ENCODE results near the gene NDUFAF8.

NDUFAF8 gene

GRCh38 chr17:81254955-81255717 is 16.0 kb downstream of the NDUFAF8 start:
- DNase-seq, result peak; percentile 82

GRCh38 chr17:81256616-81257015 is 17.5 kb downstream of the NDUFAF8 start:
- no peak for DNase-seq

GRCh38 chr17:81257533-81257932 is 18.4 kb downstream of the NDUFAF8 start:
- DNase-seq, result no peak

GRCh38 chr17:81258292-81258691 is 19.2 kb downstream of the NDUFAF8 start:
- DNase-seq, result no peak

DNA sequence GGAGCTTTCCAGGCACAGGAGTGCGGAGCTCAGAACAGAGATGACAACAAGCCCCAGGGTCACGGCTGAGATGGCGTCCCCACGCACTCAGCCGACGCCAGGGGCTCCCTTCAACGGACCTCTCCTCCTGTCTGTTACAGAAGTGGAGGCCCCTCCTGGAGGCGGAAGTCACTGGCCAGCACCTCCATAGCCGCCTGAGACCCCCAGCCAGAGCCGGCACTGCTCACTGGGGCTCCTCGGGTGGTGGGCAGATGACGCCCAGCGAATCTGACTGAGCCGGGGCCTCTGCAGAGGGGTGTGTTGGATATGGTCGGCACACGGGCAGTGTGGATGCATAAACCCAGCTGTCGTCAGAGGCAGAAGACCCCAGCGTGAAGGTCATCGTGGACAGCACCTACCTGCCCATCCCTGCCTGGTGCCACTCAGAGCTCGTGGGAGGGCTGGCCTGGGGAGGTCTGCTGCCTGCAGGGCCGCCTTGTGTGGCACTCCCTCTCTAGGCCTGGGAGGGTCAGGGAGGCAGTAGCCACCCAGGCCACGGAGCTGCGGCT is 20.0 kb downstream of the NDUFAF8 start:
- no peak for DNase-seq

GRCh38 chr17:81260171-81260570 is 21.1 kb downstream of the NDUFAF8 start:
- DNase-seq, result no peak

DNA sequence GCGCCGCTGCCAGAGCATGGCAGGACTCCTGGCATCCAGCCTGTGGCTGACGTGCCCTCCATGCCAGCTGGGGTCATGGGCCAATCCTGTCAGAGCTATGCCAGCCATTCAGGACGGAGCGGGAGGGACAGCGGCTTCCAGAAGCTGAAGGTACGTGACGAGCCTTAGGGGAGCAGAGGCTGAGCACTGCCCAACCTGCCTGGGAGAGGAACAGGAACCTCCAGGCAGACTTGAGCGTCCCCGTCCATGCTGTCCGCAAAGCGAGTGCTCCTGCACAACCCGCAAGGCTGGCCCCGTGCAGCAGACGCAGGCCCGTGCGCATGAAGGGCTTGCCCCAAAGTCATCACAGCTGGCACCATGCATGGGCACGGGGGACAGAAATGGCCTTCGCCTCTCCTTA is 21.5 kb downstream of the NDUFAF8 start:
- no peak for DNase-seq

- no peak for DNase-seq
Measured at GRCh38 chr17:81261096-81261495, 22.0 kb downstream of the NDUFAF8 start.

- DNase-seq, result no peak
Measured at GRCh38 chr17:81261582-81262336, 22.6 kb downstream of the NDUFAF8 start.

- DNase-seq, result no peak
Measured at GRCh38 chr17:81263371-81264181, 24.5 kb downstream of the NDUFAF8 start.

- no peak for DNase-seq
Measured at GRCh38 chr17:81264640-81265039, 25.5 kb downstream of the NDUFAF8 start.

DNA sequence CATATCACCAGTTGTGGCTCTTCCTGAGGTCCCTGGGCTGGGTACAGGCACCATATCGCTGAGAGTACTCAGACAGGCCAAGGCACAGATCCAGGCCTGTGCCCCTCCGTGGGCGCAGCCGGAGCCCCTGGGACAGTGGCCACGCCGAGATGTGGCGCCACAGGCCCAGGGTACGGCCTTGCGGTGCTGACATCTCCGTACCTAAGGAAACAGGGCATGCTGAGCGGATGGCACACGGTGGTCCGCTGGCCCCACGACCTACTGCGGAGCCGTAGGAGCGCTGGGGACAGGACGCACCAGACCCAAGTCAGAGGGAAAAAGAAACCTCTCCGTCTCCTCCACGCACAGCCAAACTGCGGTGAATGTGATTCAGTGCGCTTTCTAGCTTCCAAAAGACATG is 26.5 kb downstream of the NDUFAF8 start:
- DNase-seq, result no peak

DNA sequence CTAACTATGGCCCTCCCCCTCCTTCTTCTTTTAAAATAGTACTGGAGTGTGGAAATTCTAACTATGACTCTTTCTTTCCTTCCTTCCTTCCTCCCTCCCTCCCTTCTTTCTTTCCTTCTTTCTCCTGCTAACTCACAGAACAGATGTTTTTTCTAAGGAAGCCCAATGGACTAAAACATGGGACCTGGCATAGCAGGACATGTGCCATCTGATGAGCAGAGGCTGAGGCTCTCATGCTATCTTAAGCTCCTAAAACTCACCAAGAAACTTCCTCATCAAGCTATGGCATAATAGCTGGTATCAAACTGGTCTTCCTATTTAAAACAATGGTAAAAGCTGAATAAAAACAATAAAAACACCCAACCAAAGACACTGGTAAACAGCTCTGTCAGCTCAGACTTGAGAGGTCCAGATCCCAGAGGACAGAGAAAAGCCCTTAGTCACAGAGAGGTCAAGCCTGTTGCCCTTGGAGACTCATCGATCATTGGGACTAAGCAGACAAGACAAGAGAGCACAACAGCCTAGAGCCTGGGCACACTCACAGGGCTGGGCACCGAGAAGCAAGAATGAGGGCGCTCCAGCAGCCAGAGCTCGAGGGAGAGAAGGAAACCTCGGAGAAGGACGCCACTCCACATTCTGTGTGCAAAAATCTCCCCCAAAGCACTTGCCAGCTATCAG is 28.4 kb downstream of the NDUFAF8 start:
- no peak for DNase-seq

DNA sequence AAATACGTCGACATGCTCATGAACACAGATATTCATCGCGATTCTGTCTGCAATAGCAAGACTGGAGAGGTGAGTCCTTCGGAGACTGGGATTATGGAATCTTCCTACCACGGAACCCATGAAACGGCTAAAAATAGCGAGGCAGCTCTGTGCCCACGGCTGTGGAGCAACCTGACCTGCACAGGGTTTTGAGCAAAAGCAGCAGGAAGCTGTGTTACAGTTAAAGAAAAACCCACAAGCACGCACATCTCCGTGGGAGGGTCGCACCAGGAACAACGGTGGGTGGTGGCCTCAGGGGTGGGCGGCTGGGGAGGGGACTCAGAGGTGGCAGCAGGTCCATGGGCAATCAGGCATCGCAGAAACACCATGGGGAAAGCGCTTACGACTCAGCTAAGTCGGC is 31.2 kb downstream of the NDUFAF8 start:
- no peak for DNase-seq

GRCh38 chr17:81271226-81271625 is 32.1 kb downstream of the NDUFAF8 start:
- DNase-seq, result no peak

- DNase-seq, result no peak
Measured at GRCh38 chr17:81272616-81273015, 33.5 kb downstream of the NDUFAF8 start.

GRCh38 chr17:81273698-81274470 is 34.8 kb downstream of the NDUFAF8 start:
- DNase-seq, result no peak

GRCh38 chr17:81274471-81274855 is 35.3 kb downstream of the NDUFAF8 start:
- DNase-seq, result no peak

- DNase-seq, result no peak
Measured at GRCh38 chr17:81276781-81277180, 37.7 kb downstream of the NDUFAF8 start.

- no peak for DNase-seq
Measured at GRCh38 chr17:81277421-81277820, 38.3 kb downstream of the NDUFAF8 start.

DNA sequence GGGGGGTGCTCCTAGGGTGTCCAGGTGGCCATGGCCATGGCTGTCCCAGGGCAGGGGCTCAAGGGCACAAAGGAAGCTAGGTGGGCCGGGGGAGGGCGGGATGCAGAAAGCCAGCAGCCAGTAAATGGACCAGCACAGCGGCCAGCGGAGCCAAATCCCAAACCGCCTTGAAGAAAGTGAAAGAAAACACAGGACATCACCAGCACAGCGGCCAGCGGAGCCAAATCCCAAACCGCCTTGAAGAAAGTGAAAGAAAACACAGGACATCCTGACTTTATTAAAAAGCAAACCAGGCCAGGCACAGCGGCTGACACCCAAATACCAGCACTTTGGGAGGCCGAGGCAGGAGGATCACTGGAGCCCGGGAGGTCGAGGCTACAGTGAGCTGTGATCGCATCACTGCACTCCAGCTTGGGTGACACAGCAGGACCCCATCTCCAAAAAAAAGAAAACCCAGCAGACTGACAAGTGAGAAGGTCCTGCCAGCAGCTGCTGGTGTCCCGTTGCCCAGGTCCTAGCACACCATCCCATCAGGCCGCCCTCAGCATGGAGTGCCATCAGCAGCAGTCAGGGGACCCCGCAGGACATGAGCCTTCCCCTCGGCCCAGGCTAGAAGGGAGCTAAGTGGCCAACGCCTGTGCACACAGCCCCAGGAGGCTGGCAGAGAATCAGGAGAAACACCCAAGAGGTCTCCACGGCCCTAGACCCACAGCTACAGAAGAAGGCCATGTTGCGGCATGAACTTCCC is 39.0 kb downstream of the NDUFAF8 start:
- DNase-seq, result no peak

All from NCI-H2081 treated with DMSO at 0.1 percent for 48 hours (cell line).